IMR-90 (cell line): Measurements from ENCODE around the gene ARHGAP24. TPM values are rescaled to one million over a fixed set of nuclear protein-coding genes. Genes with fewer than 3 reads are reported as not detected.

Experiments used
- ATAC-seq: fragments of 200-7000 bp; cut with Tn5 transposase; 2 replicates; pipeline ENCODE4 v1.9.1; 2020; ENCODE audit warnings: low read depth, mild to moderate bottlenecking, moderate library complexity
- BruUV-seq: library from RNA; stranded (reverse); fragments of 400-500 nt; replicated peaks from 2 replicates; lab custom pipeline; 2021; lab: Mats Ljungman, UMichigan
- CTCF ChIA-PET: fragments of 300-600 bp; formaldehyde crosslinking; extraction: SDS; loops from one replicate; lab custom pipeline; 2021; ENCODE audit warnings: antibody characterized with exemption; lab: Yijun Ruan, JAX
- POLR2A ChIA-PET: fragments of 300-600 bp; sonication (Branson Sonifier 250); formaldehyde crosslinking; loops from one replicate; lab custom pipeline; 2022; ENCODE audit warnings: antibody characterized with exemption; ENCODE audit not compliant: unreplicated experiment; lab: Charles Lee
- DNase-seq: peaks from one replicate; pipeline ENCODE4 v3.0.0; 2013
- H2AFZ ChIP-seq: replicated peaks from 2 replicates; pipeline ENCODE3; 2013; ENCODE audit warnings: low read length, mild to moderate bottlenecking; ENCODE audit not compliant: poor library complexity
- H2AK5ac ChIP-seq: 2 replicates; pipeline ENCODE4 v1.6.1; 2013; ENCODE audit warnings: low read depth, low read length, inconsistent platforms
- H2AK9ac ChIP-seq: replicated peaks from 2 replicates; pipeline ENCODE3; 2013; ENCODE audit warnings: mild to moderate bottlenecking, low read depth, low read length, moderate library complexity; ENCODE audit not compliant: poor library complexity
- H2BK120ac ChIP-seq: 2 replicates; pipeline ENCODE4 v1.6.1; 2013; ENCODE audit warnings: low read depth, low read length, inconsistent platforms
- H2BK15ac ChIP-seq: 3 replicates; pipeline ENCODE4 v1.6.1; 2013; ENCODE audit warnings: low read depth, low read length, inconsistent platforms
- H2BK20ac ChIP-seq: 2 replicates; pipeline ENCODE4 v1.6.1; 2013; ENCODE audit warnings: low read depth, mild to moderate bottlenecking, inconsistent platforms, low read length, moderate library complexity
- H2BK5ac ChIP-seq: 2 replicates; pipeline ENCODE4 v1.6.1; 2013; ENCODE audit warnings: mild to moderate bottlenecking, low read depth, low read length, inconsistent platforms; ENCODE audit not compliant: poor library complexity, severe bottlenecking
- H3K14ac ChIP-seq: replicated peaks from 2 replicates; pipeline ENCODE4 v1.6.1; 2013; ENCODE audit warnings: low read depth, low read length, inconsistent platforms
- H3K18ac ChIP-seq: 2 replicates; pipeline ENCODE4 v1.6.1; 2013; ENCODE audit warnings: low read depth, low read length, control low read depth
- H3K23ac ChIP-seq: 2 replicates; pipeline ENCODE4 v1.6.1; 2013; ENCODE audit warnings: low read depth, low read length, inconsistent platforms
- H3K27ac ChIP-seq: 2 replicates; pipeline ENCODE4 v1.5.1; 2013; ENCODE audit warnings: mild to moderate bottlenecking, control low read depth, low read length; ENCODE audit not compliant: insufficient read depth
- H3K27me3 ChIP-seq: 2 replicates; pipeline ENCODE4 v1.6.1; 2013; ENCODE audit warnings: low read length; ENCODE audit not compliant: control insufficient read depth, insufficient read depth
- H3K36me3 ChIP-seq: 2 replicates; pipeline ENCODE4 v1.6.1; 2013; ENCODE audit warnings: low read length, mixed read lengths; ENCODE audit not compliant: control insufficient read depth, insufficient read depth
- H3K4ac ChIP-seq: 2 replicates; pipeline ENCODE4 v1.6.1; 2013; ENCODE audit warnings: low read depth, low read length, inconsistent platforms
- H3K4me1 ChIP-seq: 2 replicates; pipeline ENCODE4 v1.6.1; 2013; ENCODE audit warnings: low read length, mixed read lengths; ENCODE audit not compliant: control insufficient read depth, insufficient read depth
- H3K4me2 ChIP-seq: 2 replicates; pipeline ENCODE4 v1.6.1; 2013; ENCODE audit warnings: low read depth, mild to moderate bottlenecking, control low read depth, low read length, moderate library complexity
- H3K4me3 ChIP-seq: 2 replicates; pipeline ENCODE4 v1.5.1; 2013; ENCODE audit warnings: low read depth, mild to moderate bottlenecking, control low read depth, low read length, moderate library complexity; ENCODE audit not compliant: insufficient read depth
- H3K56ac ChIP-seq: 2 replicates; pipeline ENCODE4 v1.6.1; 2013; ENCODE audit warnings: low read length, inconsistent platforms; ENCODE audit not compliant: insufficient read depth; ENCODE audit errors: extremely low read depth
- H3K79me1 ChIP-seq, 2 experiments: 2 replicates each; pipeline ENCODE4 v1.6.1; 2013; ENCODE audit warnings: low read length in 2 of 2, inconsistent platforms in 1 of 2, low read depth in 1 of 2
- H3K9ac ChIP-seq: 2 replicates; pipeline ENCODE4 v1.6.1; 2013; ENCODE audit warnings: low read depth, low read length, control low read depth
- H3K9me1 ChIP-seq: 2 replicates; pipeline ENCODE4 v1.6.1; 2013; ENCODE audit warnings: low read length, inconsistent platforms; ENCODE audit not compliant: insufficient read depth
- H3K9me3 ChIP-seq: 2 replicates; pipeline ENCODE4 v1.6.1; 2013; ENCODE audit warnings: low read length; ENCODE audit not compliant: control insufficient read depth, insufficient read depth
- H4K20me1 ChIP-seq: 2 replicates; pipeline ENCODE4 v1.6.1; 2013; ENCODE audit warnings: low read length, inconsistent platforms; ENCODE audit not compliant: insufficient read depth
- H4K5ac ChIP-seq: 2 replicates; pipeline ENCODE4 v1.6.1; 2013; ENCODE audit warnings: mild to moderate bottlenecking, low read depth, low read length, control low read depth
- H4K8ac ChIP-seq, 2 experiments: 2 replicates each; pipeline ENCODE4 v1.6.1; 2013; ENCODE audit warnings: low read depth in 2 of 2, low read length in 2 of 2, control low read depth in 1 of 2, inconsistent platforms in 1 of 2
- H4K91ac ChIP-seq: 2 replicates; pipeline ENCODE4 v1.6.1; 2013; ENCODE audit warnings: low read depth, low read length, inconsistent platforms; ENCODE audit not compliant: insufficient read depth
- BHLHE40 ChIP-seq: fragments of 150-350 bp; IDR thresholded peaks from 2 replicates; pipeline ENCODE4 v1.6.1; 2016; ENCODE audit warnings: mild to moderate bottlenecking, low read depth, low read length
- CEBPB ChIP-seq: IDR thresholded peaks from 2 replicates; pipeline ENCODE4 v1.6.1; 2012; ENCODE audit warnings: low read depth, low read length, improper control_type of control experiment
- CHD1 ChIP-seq: IDR thresholded peaks from 2 replicates; pipeline ENCODE4 v1.6.1; 2012; ENCODE audit warnings: low read depth, low read length, improper control_type of control experiment
- FOS ChIP-seq: fragments of 150-350 bp; IDR thresholded peaks from 2 replicates; pipeline ENCODE4 v1.6.1; 2016; ENCODE audit warnings: low read depth, low read length
- MAFK ChIP-seq: IDR thresholded peaks from 2 replicates; pipeline ENCODE4 v1.6.1; 2012; ENCODE audit warnings: low read depth, low read length, improper control_type of control experiment
- MAZ ChIP-seq: IDR thresholded peaks from 2 replicates; pipeline ENCODE4 v1.6.1; 2012; ENCODE audit warnings: low read depth, mild to moderate bottlenecking, low read length, improper control_type of control experiment, moderate library complexity, borderline replicate concordance
- MXI1 ChIP-seq: IDR thresholded peaks from 2 replicates; pipeline ENCODE4 v1.6.1; 2012; ENCODE audit warnings: low read depth, mild to moderate bottlenecking, low read length, moderate library complexity, borderline replicate concordance
- NFE2L2 ChIP-seq: fragments of 150-350 bp; IDR thresholded peaks from 2 replicates; pipeline ENCODE4 v1.6.1; 2016; ENCODE audit warnings: low read depth, mild to moderate bottlenecking, low read length
- POLR2A ChIP-seq: IDR thresholded peaks from 2 replicates; pipeline ENCODE4 v1.6.1; 2012; ENCODE audit warnings: mild to moderate bottlenecking, low read depth, low read length
- RAD21 ChIP-seq: IDR thresholded peaks from 2 replicates; pipeline ENCODE4 v1.6.1; 2012; ENCODE audit warnings: low read length, improper control_type of control experiment
- RCOR1 ChIP-seq: IDR thresholded peaks from 2 replicates; pipeline ENCODE4 v1.6.1; 2012; ENCODE audit warnings: mild to moderate bottlenecking, low read length, improper control_type of control experiment; ENCODE audit not compliant: insufficient replicate concordance
- RFX5 ChIP-seq: IDR thresholded peaks from 2 replicates; pipeline ENCODE4 v1.8.0; 2012; ENCODE audit warnings: low read depth, mild to moderate bottlenecking, low read length, moderate library complexity
- SMC3 ChIP-seq: fragments of 150-350 bp; IDR thresholded peaks from 2 replicates; pipeline ENCODE4 v1.6.1; 2016; ENCODE audit warnings: low read depth, mild to moderate bottlenecking, antibody characterized with exemption, low read length, moderate library complexity
- dilution Hi-C: fragments of 300-500 bp; cut with HindIII; formaldehyde crosslinking; loops from one replicate; pipeline ENCODE4 v1.14.3; 2018; ENCODE audit warnings: low sequenced_read_pairs; ENCODE audit not compliant: unreplicated experiment
- in situ Hi-C: fragments of 300-500 bp; cut with MboI; formaldehyde crosslinking; loops from 3 replicates; pipeline ENCODE4 v1.14.3; 2019; ENCODE audit warnings: low sequenced_read_pairs, inconsistent platforms, mixed read lengths
- intact Hi-C: fragments of 100-400 bp; cut with micrococcal nuclease; formaldehyde crosslinking; loops from 2 replicates; pipeline ENCODE4 v1.10.0; 2022
- polyA plus RNA-seq, 3 experiments: library from polyadenylated mRNA; depleted of rRNA; stranded (reverse); fragments of >200 nt; gene quantifications; 2 replicates each; pipeline ENCODE4 v1.2.3, GENCODE V29; 2012; ENCODE audit warnings: low replicate concordance in 1 of 3
- total RNA-seq: library from RNA; depleted of rRNA; stranded (reverse); fragments of >200 nt; gene quantifications from 2 replicates; pipeline ENCODE4 v1.2.3, GENCODE V29; 2012
- TF ChIP-seq, protein P1 (sequence below): fragments of 150-350 bp; IDR thresholded peaks from 2 replicates; pipeline ENCODE4 v1.6.1; 2017; ENCODE audit warnings: mild to moderate bottlenecking, antibody characterized with exemption, low read length, low read depth
- TF ChIP-seq, protein P2 (sequence below): fragments of 150-350 bp; IDR thresholded peaks from 2 replicates; pipeline ENCODE4 v1.6.1; 2016; ENCODE audit warnings: low read depth, mild to moderate bottlenecking, low read length, moderate library complexity, borderline replicate concordance
- TF ChIP-seq, protein P3 (sequence below): conservative IDR thresholded peaks from 2 replicates; pipeline ENCODE4 v1.5.1; 2012; ENCODE audit warnings: mild to moderate bottlenecking, low read depth, low read length, improper control_type of control experiment

ARHGAP24 gene
- total and polyA plus RNA-seq, 2 of the 4 experiments (the other 2 are of a cell fraction), result 11.9 to 24.0 TPM

DNA sequence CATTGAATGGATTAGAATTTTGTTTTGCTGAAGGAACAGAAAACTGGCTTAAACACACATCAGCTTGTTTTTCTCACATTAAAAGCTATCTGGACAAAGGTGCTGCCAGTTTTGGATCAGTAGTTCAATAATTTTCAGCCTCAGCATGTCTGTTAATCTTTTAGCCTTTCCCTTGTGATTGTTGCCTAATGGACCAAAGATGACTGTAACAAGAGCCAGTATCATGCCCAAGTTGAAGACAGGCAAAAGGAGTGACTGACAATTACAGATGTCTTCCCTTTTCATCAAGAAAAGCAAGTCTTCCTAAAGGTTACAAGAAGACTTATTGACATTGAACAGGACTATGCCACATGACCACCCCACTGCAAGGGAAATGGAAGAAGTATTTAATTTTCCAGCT, 465.2 kb downstream of the ARHGAP24 start:
- ATAC-seq (no peak), DNase-seq (no peak)
- no peaks in the 10 kb centered on the region for H4K20me1 ChIP-seq
- H3K9me3 ChIP-seq, result no peaks in the 10 kb centered on the region
- no peak overlapping the region for H3K27ac ChIP-seq
- H2AK5ac ChIP-seq, result no peak overlapping the region
- no peaks in the 10 kb centered on the region for H3K4me1 ChIP-seq
- in situ Hi-C loops, result no loop called here
- no peak overlapping the region for H3K18ac ChIP-seq
- BruUV-seq, result no TSS peak
- H2BK5ac ChIP-seq, result no peak overlapping the region
- H2BK120ac ChIP-seq, result no peak overlapping the region
- dilution Hi-C loops, result no loop called here
- TF ChIP-seq NFE2L2 (no peak), FOS (no peak), MAFK (no peak), CHD1 (no peak), MAZ (no peak), BHLHE40 (no peak), CEBPB (no peak), RCOR1 (no peak), RAD21 (no peak), SMC3 (no peak), MXI1 (no peak), POLR2A (no peak), RFX5 (no peak)
- TF ChIP-seq, protein P1, sequence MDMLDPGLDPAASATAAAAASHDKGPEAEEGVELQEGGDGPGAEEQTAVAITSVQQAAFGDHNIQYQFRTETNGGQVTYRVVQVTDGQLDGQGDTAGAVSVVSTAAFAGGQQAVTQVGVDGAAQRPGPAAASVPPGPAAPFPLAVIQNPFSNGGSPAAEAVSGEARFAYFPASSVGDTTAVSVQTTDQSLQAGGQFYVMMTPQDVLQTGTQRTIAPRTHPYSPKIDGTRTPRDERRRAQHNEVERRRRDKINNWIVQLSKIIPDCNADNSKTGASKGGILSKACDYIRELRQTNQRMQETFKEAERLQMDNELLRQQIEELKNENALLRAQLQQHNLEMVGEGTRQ, result no peak
- TF ChIP-seq, protein P2, sequence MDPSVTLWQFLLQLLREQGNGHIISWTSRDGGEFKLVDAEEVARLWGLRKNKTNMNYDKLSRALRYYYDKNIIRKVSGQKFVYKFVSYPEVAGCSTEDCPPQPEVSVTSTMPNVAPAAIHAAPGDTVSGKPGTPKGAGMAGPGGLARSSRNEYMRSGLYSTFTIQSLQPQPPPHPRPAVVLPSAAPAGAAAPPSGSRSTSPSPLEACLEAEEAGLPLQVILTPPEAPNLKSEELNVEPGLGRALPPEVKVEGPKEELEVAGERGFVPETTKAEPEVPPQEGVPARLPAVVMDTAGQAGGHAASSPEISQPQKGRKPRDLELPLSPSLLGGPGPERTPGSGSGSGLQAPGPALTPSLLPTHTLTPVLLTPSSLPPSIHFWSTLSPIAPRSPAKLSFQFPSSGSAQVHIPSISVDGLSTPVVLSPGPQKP, result no peak
- TF ChIP-seq, protein P3, sequence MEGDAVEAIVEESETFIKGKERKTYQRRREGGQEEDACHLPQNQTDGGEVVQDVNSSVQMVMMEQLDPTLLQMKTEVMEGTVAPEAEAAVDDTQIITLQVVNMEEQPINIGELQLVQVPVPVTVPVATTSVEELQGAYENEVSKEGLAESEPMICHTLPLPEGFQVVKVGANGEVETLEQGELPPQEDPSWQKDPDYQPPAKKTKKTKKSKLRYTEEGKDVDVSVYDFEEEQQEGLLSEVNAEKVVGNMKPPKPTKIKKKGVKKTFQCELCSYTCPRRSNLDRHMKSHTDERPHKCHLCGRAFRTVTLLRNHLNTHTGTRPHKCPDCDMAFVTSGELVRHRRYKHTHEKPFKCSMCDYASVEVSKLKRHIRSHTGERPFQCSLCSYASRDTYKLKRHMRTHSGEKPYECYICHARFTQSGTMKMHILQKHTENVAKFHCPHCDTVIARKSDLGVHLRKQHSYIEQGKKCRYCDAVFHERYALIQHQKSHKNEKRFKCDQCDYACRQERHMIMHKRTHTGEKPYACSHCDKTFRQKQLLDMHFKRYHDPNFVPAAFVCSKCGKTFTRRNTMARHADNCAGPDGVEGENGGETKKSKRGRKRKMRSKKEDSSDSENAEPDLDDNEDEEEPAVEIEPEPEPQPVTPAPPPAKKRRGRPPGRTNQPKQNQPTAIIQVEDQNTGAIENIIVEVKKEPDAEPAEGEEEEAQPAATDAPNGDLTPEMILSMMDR, result no peak
- POLR2A ChIA-PET, result no interaction called here
- H2AFZ ChIP-seq, result no peak overlapping the region
- no peak overlapping the region for H3K23ac ChIP-seq
- CTCF ChIA-PET, result no interaction called here
- H3K79me1 ChIP-seq, result peaks cover 10 to 11% of the 10 kb centered on the region in 2 experiments; a peak in 3 of 4 replicates
- 0 out of 2 replicates have a peak, but pooled peaks cover 3% of the 10 kb centered on the region for H3K9me1 ChIP-seq
- intact Hi-C loops, result no loop called here
- H3K4ac ChIP-seq, result no peak overlapping the region
- no peak overlapping the region for H3K9ac ChIP-seq
- no peak overlapping the region for H3K56ac ChIP-seq
- H3K36me3 ChIP-seq, result peaks cover 2% of the 10 kb centered on the region; the same call in 1 of the 2 replicates
- no peak overlapping the region for H4K91ac ChIP-seq
- no peak overlapping the region for H3K14ac ChIP-seq
- no peak overlapping the region for H4K8ac ChIP-seq
- no peak overlapping the region for H3K4me3 ChIP-seq
- H3K4me2 ChIP-seq, result no peak overlapping the region
- no peak overlapping the region for H2BK15ac ChIP-seq
- H4K5ac ChIP-seq, result no peak overlapping the region
- H2AK9ac ChIP-seq, result no peak overlapping the region
- H3K27me3 ChIP-seq, result no peaks in the 10 kb centered on the region
- no peak overlapping the region for H2BK20ac ChIP-seq
